Activated CD4-positive, alpha-beta T cell treated with anti-CD3 and anti-CD28 coated beads, Interleukin-10, Interleukin-2, amounts not matched to agents 100 ng/mL and 50 ng/mL, durations not matched to agents 16 hours and 8 hours (primary cell): Measurements from ENCODE around the gene C2CD5.
"Not testable (repeated sequence)": the region's sequence is repeated elsewhere in the genome, so short reads cannot be mapped to it uniquely, and the experiment has no call there.

Experiments
- DNase-seq: peaks from one replicate; pipeline ENCODE4 v3.0.0-alpha.2; 2020

The C2CD5 gene

DNA sequence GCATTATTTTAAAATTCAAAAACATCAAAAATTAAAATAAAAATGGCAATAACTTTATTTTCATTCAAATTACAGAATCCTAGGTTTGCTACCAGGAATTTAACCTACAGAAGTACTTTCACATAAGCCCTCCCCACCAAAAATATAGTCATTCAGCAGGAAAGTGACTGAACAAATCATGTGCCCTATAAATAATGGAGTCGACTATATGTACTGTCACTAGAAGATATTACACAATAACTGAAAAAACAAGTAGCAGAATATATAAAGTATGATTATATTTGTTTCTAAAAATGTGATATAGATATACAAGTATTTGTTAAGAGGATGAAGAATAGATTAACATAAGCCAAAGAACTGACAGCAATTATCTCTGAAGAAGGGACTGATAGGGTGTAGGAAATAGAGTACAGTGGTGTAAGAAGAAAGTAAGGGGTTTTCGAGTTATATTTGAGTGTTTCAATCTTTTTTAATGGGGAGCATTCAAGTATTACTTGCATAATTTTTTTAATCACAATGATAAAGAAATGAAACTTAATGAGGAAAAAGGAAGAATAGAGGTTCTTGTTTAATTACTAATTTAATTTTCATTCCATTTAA, 7.9 kb downstream of the C2CD5 start:
- DNase-seq, result no peak

- DNase-seq, result no peak
Measured at GRCh38 chr12:22535478-22535877, 8.9 kb downstream of the C2CD5 start.

DNA sequence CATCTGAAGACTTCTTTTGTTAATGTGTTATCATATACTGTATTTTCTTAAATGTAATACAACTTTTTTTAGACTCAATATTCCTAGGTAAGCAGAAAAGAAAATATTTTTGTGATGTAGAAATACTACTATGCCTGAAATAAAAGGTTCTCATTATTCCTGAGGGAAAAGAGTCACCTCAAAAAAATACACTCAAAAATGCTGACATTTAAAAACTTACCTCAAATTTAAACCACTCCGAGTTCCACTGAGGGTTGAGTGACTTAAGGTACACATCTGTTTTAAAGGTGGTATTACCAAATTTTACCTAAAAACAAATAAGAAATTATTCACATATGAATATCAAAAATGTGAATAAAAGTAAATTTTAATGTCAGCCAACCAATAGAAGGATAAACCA, 9.3 kb downstream of the C2CD5 start:
- DNase-seq, result no peak

DNA sequence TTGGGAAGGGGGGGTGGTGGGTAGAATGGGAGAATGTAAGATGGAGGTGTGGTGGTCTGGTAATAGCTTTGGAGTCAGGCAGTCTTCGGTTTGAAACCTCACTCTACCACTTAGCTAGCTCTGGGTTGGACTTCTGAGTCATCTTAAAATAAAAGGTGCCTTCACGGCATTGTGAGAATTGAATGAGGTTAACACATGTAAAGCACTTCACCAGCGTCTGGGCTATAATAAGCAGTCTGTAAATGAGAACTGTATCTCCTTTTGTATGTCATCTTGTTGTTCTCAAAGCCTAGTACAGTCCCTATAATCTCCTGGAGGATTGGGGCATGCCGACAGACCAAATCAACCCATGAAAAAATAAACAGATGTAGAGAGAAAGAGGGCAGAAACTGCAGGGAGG, 11.2 kb downstream of the C2CD5 start:
- no peak for DNase-seq

GRCh38 chr12:22532317-22532716, 12.0 kb downstream of the C2CD5 start:
- no peak for DNase-seq

DNA sequence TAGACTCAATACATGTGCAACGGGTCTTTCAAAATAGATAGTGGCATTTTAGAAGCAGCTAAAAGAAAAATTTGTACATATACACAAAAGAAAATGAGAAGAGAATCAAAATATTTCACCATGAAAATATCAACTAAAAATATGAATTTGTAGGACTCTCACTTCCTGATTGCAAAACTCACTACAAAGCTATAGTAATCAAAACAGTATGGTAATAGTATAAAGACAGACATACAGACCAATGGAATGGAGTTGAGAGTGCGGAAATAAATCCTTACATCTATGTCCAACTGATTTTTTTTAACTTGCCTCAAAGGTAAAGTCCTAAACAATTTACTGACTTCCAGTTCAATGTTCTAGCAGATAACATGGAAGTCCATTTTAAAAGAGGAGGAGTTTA, 13.1 kb downstream of the C2CD5 start:
- no peak for DNase-seq

DNA sequence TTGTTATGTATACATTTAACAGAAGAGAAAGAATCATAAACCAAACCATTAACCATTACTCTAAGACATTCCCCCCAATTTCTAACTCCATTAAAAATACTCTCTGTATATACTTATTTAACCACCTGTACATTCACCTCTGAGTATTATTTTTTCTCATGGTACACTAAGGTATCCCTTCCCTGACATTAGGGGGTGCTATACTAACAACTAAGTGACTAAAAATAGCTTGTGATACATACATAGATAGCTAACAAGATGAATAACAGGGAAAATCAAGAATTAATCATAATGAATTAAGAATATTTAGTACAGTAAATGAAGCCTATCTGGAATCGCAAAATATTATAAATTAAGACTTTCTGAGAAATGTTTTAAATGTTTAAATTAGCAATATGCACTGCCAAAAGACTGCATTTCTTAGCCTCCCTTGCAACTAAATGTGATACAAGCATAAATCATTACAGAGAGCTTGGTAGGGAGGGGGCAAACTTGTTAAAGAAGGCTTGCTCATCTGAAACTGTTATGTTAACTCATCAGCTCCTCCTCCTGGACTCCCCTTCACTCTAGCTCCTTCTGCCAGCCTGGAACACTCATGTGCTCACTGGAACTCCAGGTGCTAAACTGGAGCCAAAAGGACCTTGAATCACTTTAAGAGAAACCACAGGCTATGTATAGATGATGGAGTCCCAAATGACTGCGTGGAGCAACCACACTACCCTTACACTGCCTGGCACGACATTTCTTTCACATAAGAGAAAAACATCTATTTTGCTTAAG, 14.9 kb downstream of the C2CD5 start:
- DNase-seq, result peak; percentile 43

- DNase-seq, result no peak
Measured at GRCh38 chr12:22527999-22528398, 16.3 kb downstream of the C2CD5 start.

- DNase-seq, result no peak
Measured at GRCh38 chr12:22526836-22527235, 17.5 kb downstream of the C2CD5 start.

GRCh38 chr12:22525426-22525825, 18.9 kb downstream of the C2CD5 start:
- DNase-seq, result no peak

DNA sequence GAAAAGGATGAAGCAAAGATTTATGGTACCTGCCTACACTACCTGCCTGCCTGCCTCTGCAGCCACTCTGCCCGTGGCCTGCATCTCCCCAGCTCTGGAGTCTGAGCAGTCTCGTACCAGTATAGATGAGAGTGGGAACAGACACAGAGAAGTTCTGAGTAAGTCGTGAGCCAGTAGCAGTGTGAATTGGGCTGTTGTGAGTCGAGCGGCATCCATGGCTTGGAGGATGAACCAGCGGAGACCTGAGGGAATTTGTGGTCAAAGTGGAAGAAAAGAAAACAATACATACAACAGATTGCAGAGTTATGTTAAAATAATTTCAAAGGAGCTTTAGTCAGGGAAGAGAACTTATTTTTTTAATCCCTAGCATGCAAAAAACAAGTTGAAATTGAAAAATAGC, 25.3 kb downstream of the C2CD5 start:
- DNase-seq, result no peak

DNA sequence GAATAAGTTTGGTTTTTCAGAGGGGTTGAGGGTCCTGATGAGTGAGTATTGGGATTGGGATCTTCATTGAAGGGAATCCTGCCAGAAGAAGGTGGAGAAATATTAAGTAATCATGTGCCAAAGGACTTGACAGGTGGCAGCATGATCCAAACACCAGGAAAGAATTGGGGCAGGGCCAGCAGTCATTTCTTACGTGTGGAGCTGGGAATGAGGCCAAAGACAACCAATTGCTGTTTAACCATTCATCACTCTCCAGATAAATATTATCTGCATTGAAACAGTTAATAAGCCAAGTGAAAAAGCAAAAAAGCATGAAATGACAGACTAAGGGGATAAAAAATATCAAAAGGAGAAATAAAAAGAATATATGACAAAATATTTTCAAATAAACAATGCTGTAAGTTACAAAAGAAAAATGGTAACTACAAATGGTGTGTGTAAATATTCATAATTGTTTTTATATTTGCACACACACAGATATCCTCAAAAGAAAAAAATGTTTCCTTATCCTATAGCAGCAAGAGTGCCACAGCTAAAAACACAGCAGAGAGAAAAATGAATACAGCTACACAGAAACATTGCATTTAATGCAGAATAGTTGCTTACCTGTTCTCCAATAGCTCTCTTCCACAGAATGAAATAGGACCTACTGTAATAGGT, 26.2 kb downstream of the C2CD5 start:
- no peak for DNase-seq

DNA sequence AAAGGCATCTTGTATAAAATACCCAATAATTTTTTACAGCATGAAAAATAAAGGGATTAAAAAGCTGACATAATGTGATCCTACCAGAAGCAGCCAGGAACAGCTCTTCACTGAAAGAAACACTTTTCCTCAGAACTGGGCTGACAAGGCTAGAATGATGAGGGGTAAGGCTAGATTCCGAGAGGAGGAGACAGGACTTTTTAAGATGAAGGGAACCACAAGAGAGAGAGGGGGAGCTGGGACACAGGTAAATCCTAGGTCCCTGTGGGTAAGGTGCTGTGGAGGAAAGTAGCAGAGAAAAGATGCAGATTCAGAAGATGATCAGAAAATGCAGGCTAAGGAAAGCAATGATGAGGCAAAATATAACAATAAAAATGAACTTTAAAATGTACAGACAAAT, 29.5 kb downstream of the C2CD5 start:
- DNase-seq, result no peak

GRCh38 chr12:22505826-22506225, 38.5 kb downstream of the C2CD5 start:
- no peak for DNase-seq

GRCh38 chr12:22500100-22500499, 44.2 kb downstream of the C2CD5 start:
- no peak for DNase-seq

- no peak for DNase-seq
Measured at GRCh38 chr12:22499445-22499844, 44.9 kb downstream of the C2CD5 start.

GRCh38 chr12:22494319-22494718, 50.0 kb downstream of the C2CD5 start:
- no peak for DNase-seq

DNA sequence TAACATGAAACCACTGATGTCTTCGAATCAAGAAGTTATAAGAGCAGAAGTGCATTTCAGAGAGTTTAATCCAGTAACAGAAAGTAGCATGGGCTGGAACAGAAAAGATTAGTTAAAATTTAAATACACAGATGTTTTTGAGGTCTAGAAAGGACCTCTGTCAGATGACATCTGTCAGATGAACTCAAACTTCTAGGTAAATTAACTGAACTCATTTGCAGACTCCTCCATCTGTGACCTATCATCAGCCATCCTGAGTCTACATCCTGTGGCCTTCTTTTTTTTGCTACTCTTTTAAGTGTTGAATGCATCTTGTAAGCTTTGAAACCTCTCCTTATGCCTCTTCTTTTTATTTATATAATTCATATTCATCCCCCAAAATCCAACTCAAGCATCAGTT, 53.3 kb downstream of the C2CD5 start:
- DNase-seq, result no peak

- no peak for DNase-seq
Measured at GRCh38 chr12:22488478-22488877, 55.9 kb downstream of the C2CD5 start.

- not testable (repeated sequence) for DNase-seq
Measured at GRCh38 chr12:22487683-22488082, 56.7 kb downstream of the C2CD5 start.

DNA sequence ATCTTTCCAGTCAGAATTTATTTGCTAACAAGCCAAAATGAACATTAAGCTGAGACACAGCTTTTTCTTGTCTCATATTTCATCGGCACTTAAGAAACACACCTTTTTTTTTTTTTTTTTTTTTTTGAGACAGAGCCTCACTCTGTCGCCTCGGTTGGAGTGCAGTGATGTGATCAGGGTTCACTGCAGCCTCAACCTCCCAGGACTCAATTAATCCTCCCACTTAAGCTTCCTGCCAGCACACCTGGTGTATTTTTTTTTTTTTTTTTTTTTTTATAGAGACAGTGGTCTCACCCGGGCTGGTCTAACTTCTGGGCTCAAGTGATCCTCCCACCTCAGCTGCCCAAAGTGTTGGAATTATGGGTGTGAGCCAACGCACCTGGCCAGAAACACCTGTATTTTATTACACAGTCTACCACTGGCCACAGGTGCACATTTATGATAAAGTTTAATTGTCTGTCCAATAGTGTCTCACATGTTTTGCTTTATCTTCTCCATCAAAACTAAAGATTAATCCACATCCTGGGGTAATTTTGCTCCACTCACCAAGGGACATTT, 62.7 kb downstream of the C2CD5 start:
- no peak for DNase-seq

DNA sequence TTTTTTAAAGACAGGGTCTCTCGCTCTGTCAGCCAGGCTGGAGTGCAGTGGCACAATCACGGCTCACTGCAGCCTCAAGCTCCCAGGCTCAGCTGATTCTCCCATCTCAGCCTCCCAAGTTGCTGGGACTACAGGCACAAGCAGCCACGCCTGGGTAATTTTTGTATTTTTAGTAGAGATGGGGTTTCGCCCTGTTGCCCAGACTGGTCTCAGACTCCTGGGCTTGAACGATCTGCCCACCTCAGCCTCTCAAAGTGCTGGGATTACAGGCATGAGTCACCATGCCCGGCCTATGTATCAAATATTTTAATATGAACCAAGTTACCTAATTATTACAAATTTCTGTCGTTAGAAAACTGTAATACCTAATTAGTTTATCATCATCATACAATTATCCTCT, 63.5 kb downstream of the C2CD5 start:
- DNase-seq, result not testable (repeated sequence)

GRCh38 chr12:22480016-22480415, 64.3 kb downstream of the C2CD5 start:
- DNase-seq, result no peak

DNA sequence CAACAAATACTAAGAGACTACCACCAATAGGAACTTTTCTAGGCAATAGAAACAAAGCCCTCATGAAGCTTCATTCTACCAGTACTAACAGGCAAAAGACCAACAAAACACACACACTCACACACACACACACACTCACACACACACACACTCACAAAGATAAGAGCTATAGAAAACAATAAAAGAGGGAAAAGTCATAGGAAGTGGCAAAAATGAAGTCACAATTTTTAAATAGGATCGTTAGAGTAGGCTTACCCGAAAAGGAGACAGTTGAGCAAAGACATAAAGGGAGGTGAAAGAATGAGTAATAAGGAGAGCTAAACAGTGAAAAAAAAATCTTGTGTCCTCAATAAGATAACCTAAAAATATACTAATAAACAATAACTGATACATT, 66.5 kb downstream of the C2CD5 start:
- peak; percentile 23 for DNase-seq
